Measurements from ENCODE around the gene ITPK1.

The ITPK1 gene

DNA sequence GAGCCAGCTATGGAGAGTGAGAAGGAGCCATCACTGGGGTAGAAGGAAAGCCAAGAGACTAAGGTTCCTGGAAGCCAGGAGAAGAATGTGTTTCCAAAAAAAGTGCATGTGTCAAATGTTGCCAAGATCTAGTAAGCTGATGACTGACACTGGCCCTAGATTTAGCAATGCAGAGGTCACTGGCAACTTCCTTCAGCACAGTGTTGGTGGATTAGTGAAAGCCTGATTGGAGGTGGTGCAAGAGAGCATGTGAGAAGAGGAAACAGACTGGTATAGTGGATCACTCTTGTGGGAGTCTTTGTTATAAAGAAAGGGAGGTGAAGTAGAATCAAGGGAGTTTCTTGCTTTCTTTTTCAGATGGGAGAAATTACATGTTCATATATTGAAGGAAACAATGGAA lies 226.8 kb downstream of the ITPK1 start:
- TF ChIP-seq, protein P1, sequence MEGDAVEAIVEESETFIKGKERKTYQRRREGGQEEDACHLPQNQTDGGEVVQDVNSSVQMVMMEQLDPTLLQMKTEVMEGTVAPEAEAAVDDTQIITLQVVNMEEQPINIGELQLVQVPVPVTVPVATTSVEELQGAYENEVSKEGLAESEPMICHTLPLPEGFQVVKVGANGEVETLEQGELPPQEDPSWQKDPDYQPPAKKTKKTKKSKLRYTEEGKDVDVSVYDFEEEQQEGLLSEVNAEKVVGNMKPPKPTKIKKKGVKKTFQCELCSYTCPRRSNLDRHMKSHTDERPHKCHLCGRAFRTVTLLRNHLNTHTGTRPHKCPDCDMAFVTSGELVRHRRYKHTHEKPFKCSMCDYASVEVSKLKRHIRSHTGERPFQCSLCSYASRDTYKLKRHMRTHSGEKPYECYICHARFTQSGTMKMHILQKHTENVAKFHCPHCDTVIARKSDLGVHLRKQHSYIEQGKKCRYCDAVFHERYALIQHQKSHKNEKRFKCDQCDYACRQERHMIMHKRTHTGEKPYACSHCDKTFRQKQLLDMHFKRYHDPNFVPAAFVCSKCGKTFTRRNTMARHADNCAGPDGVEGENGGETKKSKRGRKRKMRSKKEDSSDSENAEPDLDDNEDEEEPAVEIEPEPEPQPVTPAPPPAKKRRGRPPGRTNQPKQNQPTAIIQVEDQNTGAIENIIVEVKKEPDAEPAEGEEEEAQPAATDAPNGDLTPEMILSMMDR (conservative IDR thresholded peaks at IDR 0.05) = no peak
- H3K27ac ChIP-seq = no peak overlapping the region

DNA sequence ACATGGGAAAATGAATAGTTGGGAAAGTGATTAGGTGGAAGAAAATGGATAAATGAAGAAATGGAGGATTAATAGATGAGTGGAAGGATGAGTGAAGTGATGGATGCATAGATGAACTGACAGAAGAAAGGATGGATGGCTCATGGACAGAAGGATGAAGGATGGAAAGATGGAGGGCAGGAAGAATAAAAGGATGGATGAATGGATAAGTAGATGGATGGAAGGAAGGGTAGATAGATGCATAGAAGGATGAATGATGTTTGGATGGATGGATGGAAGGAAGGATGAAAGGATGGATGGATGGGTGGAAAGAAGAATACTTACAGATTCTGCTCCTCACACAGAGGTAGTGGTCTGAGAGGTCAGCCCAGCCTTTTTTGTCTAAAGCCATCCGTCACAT lies 228.6 kb downstream of the ITPK1 start:
- no peak overlapping the region for H3K27ac ChIP-seq

More for the DNA sequence above, 228.6 kb downstream of the ITPK1 start:
- TF ChIP-seq, protein P1 (conservative IDR thresholded peaks at IDR 0.05) = no peak
